ENCODE data around the gene ABCE1. TPM values are rescaled to one million over a fixed set of nuclear protein-coding genes. Genes with fewer than 3 reads are reported as not detected.
A peak's percentile ranks its signal among the peaks of the same experiment; 100 is the strongest.

Gene ABCE1
- total RNA-seq, 2 experiments from 2014 or later = 108 to 111 TPM

- Histone ChIP-seq H3K27ac (ENCODE audit: low read depth, low read length, poor library complexity, severe bottlenecking) (peak overlapping the region; percentile 82), H3K79me2 (ENCODE audit: insufficient read depth, low read depth, low read length) (peaks cover 70% of the 10 kb centered on the region), H3K36me3 (ENCODE audit: insufficient read depth, low read length) (peaks cover 54% of the 10 kb centered on the region), H3K4me3 (ENCODE audit: low read depth, low read length, poor library complexity, severe bottlenecking) (peak overlapping the region; percentile 97), H4K20me1 (ENCODE audit: insufficient read depth, low read length) (peaks cover 21% of the 10 kb centered on the region; the same call in 1 of the 2 replicates), H2AFZ (ENCODE audit: low read length) (no peak overlapping the region), H3K9me2 (ENCODE audit: insufficient read depth, low read length) (no peaks in the 10 kb centered on the region), H3K9me3 (ENCODE audit: low read length) (no peaks in the 10 kb centered on the region), H3K4me1 (ENCODE audit: insufficient read depth, low read length, poor library complexity, severe bottlenecking) (peaks cover 27% of the 10 kb centered on the region), H3K4me2 (ENCODE audit: low read length) (peak overlapping the region; percentile 89)
- no peak for DNase-seq (ENCODE audit: low spot score)
- CTCF ChIA-PET (ENCODE audit: unreplicated experiment) = interaction anchor here (0.9 kb wide), 1 partner anchor 9 kb away, joined by 3 read pairs; no protein-coding TSS in a partner anchor
- intact Hi-C loops (cut with micrococcal nuclease; ENCODE audit: unreplicated experiment) = no loop called here
- POLR2A ChIA-PET = interaction anchor here (0.6 to 2.8 kb wide), 9 partner anchors 9 to 443 kb away, joined by 3 to 12 read pairs (median 5); no protein-coding TSS in a partner anchor
- BruUV-seq (replicated peaks) = no TSS peak
- TF ChIP-seq EZH2phosphoT487 (IDR thresholded peaks at IDR 0.05; ENCODE audit: borderline replicate concordance, low read depth, low read length) (no peak), CTCF (conservative IDR thresholded peaks at IDR 0.05; ENCODE audit: low read length) (no peak)
Observed at GRCh38 chr4:145177511-145177905, 79.4 kb downstream of the ABCE1 start.

- intact Hi-C loops (cut with micrococcal nuclease; ENCODE audit: unreplicated experiment) = loop anchor here (2.0 kb wide), 1 partner anchor 79 kb away; the partner anchor contains the start of genes ABCE1 and ANAPC10
- H3K9me3 ChIP-seq (ENCODE audit: low read length) = no peaks in the 10 kb centered on the region
- H3K27ac ChIP-seq (ENCODE audit: low read depth, low read length, poor library complexity, severe bottlenecking) = peak overlapping the region; percentile 82
- BruUV-seq (replicated peaks) = TSS peak; percentile 55
- H2AFZ ChIP-seq (ENCODE audit: low read length) = no peak overlapping the region; the same call in 1 of the 2 replicates
- CTCF ChIA-PET (ENCODE audit: unreplicated experiment) = no interaction called here
- POLR2A ChIA-PET = interaction anchor here (0.7 to 2.8 kb wide), 10 partner anchors 8 to 443 kb away, joined by 3 to 12 read pairs (median 5); partner anchors contain the start of gene ABCE1
- peaks cover 32% of the 10 kb centered on the region for H3K4me1 ChIP-seq (ENCODE audit: insufficient read depth, low read length, poor library complexity, severe bottlenecking)
- H3K4me3 ChIP-seq (ENCODE audit: low read depth, low read length, poor library complexity, severe bottlenecking) = peak overlapping the region; percentile 97
- peaks cover 21% of the 10 kb centered on the region; the same call in 1 of the 2 replicates for H4K20me1 ChIP-seq (ENCODE audit: insufficient read depth, low read length)
- no peaks in the 10 kb centered on the region for H3K9me2 ChIP-seq (ENCODE audit: insufficient read depth, low read length)
- H3K4me2 ChIP-seq (ENCODE audit: low read length) = peak overlapping the region; percentile 89
- H3K79me2 ChIP-seq (ENCODE audit: insufficient read depth, low read depth, low read length) = peaks cover 65% of the 10 kb centered on the region
- no peak for TF ChIP-seq CTCF (conservative IDR thresholded peaks at IDR 0.05; ENCODE audit: low read length)
- no peak for TF ChIP-seq EZH2phosphoT487 (IDR thresholded peaks at IDR 0.05; ENCODE audit: borderline replicate concordance, low read depth, low read length)
- peaks cover 49% of the 10 kb centered on the region for H3K36me3 ChIP-seq (ENCODE audit: insufficient read depth, low read length)
- DNase-seq (ENCODE audit: low spot score) = peak; percentile 36
Observed at GRCh38 chr4:145177906-145178538, 79.9 kb downstream of the ABCE1 start.

Data from OCI-LY7 (cell line).